ENCODE measurements around the gene PGBD2. TPM values are rescaled to one million over a fixed set of nuclear protein-coding genes. Genes with fewer than 3 reads are reported as not detected.

Gene PGBD2
- total and polyA plus RNA-seq, 2 of the 13 experiments (the other 11 are each of a cell fraction or from before 2014, with no cell fraction given) = 6.0 to 7.4 TPM

DNA sequence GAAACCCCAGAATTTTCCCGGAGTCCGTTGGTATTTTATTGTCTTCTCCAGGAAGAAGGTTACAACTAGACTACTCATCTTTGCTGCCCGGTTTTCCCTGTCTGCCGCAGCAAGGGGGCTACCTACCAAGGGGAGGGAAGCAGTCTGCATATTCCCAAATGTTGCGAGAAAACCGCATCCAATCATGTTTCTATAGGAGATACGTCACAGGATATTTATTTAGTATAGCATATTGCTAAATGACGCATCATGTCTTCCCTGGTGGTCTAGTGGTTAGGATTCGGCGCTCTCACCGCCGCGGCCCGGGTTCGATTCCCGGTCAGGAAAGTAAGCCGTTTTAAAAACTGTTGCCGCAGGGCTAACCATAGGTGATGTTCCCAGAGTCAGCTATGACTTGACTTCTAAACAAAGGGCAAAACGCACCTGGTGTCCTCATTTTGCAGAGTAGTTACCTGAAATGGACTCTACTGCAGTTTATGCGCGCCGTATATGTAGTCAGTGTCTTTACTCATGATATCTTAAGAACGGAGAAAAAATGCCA, 32.0 kb upstream of the PGBD2 start (continued):
- no peak for TF ChIP-seq ZNF281 (CRISPR knock-in tag; IDR thresholded peaks at IDR 0.05; ENCODE audit: borderline replicate concordance)
- TF ChIP-seq ZBTB4 (CRISPR knock-in tag; IDR thresholded peaks at IDR 0.05; ENCODE audit: borderline replicate concordance) = no peak; the same call in 1 of the 2 replicates
- no peak for TF ChIP-seq LCORL (IDR thresholded peaks at IDR 0.05)
- no peak; the same call in 1 of the 2 replicates for TF ChIP-seq LCORL (CRISPR knock-in tag; IDR thresholded peaks at IDR 0.05)
- no peak for TF ChIP-seq ZNF354B (CRISPR knock-in tag; IDR thresholded peaks at IDR 0.05)
- TF ChIP-seq, protein P1, sequence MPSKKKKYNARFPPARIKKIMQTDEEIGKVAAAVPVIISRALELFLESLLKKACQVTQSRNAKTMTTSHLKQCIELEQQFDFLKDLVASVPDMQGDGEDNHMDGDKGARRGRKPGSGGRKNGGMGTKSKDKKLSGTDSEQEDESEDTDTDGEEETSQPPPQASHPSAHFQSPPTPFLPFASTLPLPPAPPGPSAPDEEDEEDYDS (CRISPR knock-in tag; IDR thresholded peaks at IDR 0.05) = peak; percentile 42; the same call in 1 of the 2 replicates
- peak; percentile 66; the same call in 1 of the 2 replicates for TF ChIP-seq ZNF878 (CRISPR knock-in tag; IDR thresholded peaks at IDR 0.05)
- TF ChIP-seq SIN3B (IDR thresholded peaks at IDR 0.05; ENCODE audit: low read length) = no peak
- peak in 1 of 2 experiments; percentile 25; a peak in 2 of 4 replicates for TF ChIP-seq ATF4 (CRISPR knock-in tag; IDR thresholded peaks at IDR 0.05)
- TF ChIP-seq ZBTB21 (CRISPR knock-in tag; IDR thresholded peaks at IDR 0.05) = peak; percentile 92
- TF ChIP-seq ZNF329 (CRISPR knock-in tag; IDR thresholded peaks at IDR 0.05; ENCODE audit: low read depth) = 0 out of 2 replicates have a peak, but pooled peaks have one; percentile 58
- 0 out of 2 replicates have a peak, but pooled peaks have one; percentile 20 for TF ChIP-seq ZBTB43 (CRISPR knock-in tag; conservative IDR thresholded peaks at IDR 0.05)
- no peak; the same call in 1 of the 2 replicates for TF ChIP-seq ZNF772 (CRISPR knock-in tag; IDR thresholded peaks at IDR 0.05)
- TF ChIP-seq, protein P2, sequence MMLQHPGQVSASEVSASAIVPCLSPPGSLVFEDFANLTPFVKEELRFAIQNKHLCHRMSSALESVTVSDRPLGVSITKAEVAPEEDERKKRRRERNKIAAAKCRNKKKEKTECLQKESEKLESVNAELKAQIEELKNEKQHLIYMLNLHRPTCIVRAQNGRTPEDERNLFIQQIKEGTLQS (CRISPR knock-in tag; IDR thresholded peaks at IDR 0.05) = 0 out of 2 replicates have a peak, but pooled peaks have one; percentile 44
- TF ChIP-seq ATAD3A (CRISPR knock-in tag; IDR thresholded peaks at IDR 0.05) = no peak
- TF ChIP-seq HOMEZ (CRISPR knock-in tag; IDR thresholded peaks at IDR 0.05; ENCODE audit: low read depth) = no peak
- 0 out of 2 replicates have a peak, but pooled peaks have one; percentile 10 for TF ChIP-seq IRF1 (CRISPR knock-in tag; IDR thresholded peaks at IDR 0.05; ENCODE audit: low read depth)

All from HepG2 (cell line).